HG02981 (cell line): ENCODE data around the gene KASH5.
"Not testable (repeated sequence)": the region's sequence is repeated elsewhere in the genome, so short reads cannot be mapped to it uniquely, and the experiment has no call there.

ENCODE experiments used
- ATAC-seq: cut with Tn5 transposase; IDR thresholded peaks from one replicate; pipeline ENCODE4 v1.9.1; 2021; ENCODE audit warnings: mild to moderate bottlenecking, moderate library complexity; ENCODE audit not compliant: unreplicated experiment

The KASH5 gene

GRCh38 chr19:49361438-49362047 is 26.5 kb upstream of the KASH5 start:
- ATAC-seq: no peak

GRCh38 chr19:49362048-49362928 is 25.8 kb upstream of the KASH5 start, which contains the start of gene TEAD2:
TEAD2 (minus strand) TSS chr19:49362416; CDS start chr19:49360075, 2,341 bp downstream.
- ATAC-seq: no peak

GRCh38 chr19:49362929-49363267 is 25.2 kb upstream of the KASH5 start:
- ATAC-seq: no peak

GRCh38 chr19:49363268-49364082 is 24.6 kb upstream of the KASH5 start, which contains the start of gene DKKL1:
DKKL1 (plus strand) TSS chr19:49363877; CDS start chr19:49363999, 122 bp downstream.
- ATAC-seq: peak; percentile 83

GRCh38 chr19:49364083-49364737 is 23.8 kb upstream of the KASH5 start:
- ATAC-seq: no peak

GRCh38 chr19:49366110-49366509 is 21.9 kb upstream of the KASH5 start:
- ATAC-seq: no peak

- ATAC-seq: no peak
Observed at GRCh38 chr19:49368711-49369358, 19.2 kb upstream of the KASH5 start.

GRCh38 chr19:49371184-49371583 is 16.9 kb upstream of the KASH5 start:
- ATAC-seq: no peak

- ATAC-seq: not testable (repeated sequence)
Observed at GRCh38 chr19:49373174-49373573, 14.9 kb upstream of the KASH5 start.

- ATAC-seq: no peak
Observed at GRCh38 chr19:49374665-49375434, 13.2 kb upstream of the KASH5 start.

- ATAC-seq: no peak
Observed at GRCh38 chr19:49378512-49378911, 9.5 kb upstream of the KASH5 start.

- no peak for ATAC-seq
Observed at GRCh38 chr19:49380391-49380790, 7.7 kb upstream of the KASH5 start.

- ATAC-seq: no peak
Observed at GRCh38 chr19:49382639-49383038, 5.4 kb upstream of the KASH5 start.

GRCh38 chr19:49383599-49383998 is 4.5 kb upstream of the KASH5 start:
- ATAC-seq: no peak

- no peak for ATAC-seq
Observed at GRCh38 chr19:49389406-49389805, 1.4 kb downstream of the KASH5 start.

- no peak for ATAC-seq
Observed at GRCh38 chr19:49390131-49390928, 2.3 kb downstream of the KASH5 start.

- no peak for ATAC-seq
Observed at GRCh38 chr19:49390929-49391359, 2.9 kb downstream of the KASH5 start.

GRCh38 chr19:49391581-49392399 is 3.7 kb downstream of the KASH5 start:
- ATAC-seq: no peak
